Stromal cell of bone marrow (primary cell): Measurements from ENCODE around the gene UBQLN2.
A peak's percentile ranks its signal among the peaks of the same experiment; 100 is the strongest.
"Not testable (repeated sequence)": the region's sequence is repeated elsewhere in the genome, so short reads cannot be mapped to it uniquely, and the experiment has no call there.

Experiments used
- DNase-seq: peaks from one replicate; pipeline ENCODE4 v3.0.0-alpha.2; 2012; ENCODE audit warnings: low read depth

The UBQLN2 gene

GRCh38 chrX:56563231-56564161 lies at the start of gene UBQLN2:
TSS of gene UBQLN2 (plus strand) at chrX:56563627. CDS start at chrX:56563874, 247 bp downstream.
- peak; percentile 56 for DNase-seq

GRCh38 chrX:56519642-56520041 lies 43.8 kb upstream of the UBQLN2 start:
- no peak for DNase-seq

GRCh38 chrX:56529482-56530007 lies 33.9 kb upstream of the UBQLN2 start:
- not testable (repeated sequence) for DNase-seq

GRCh38 chrX:56530011-56530410 lies 33.4 kb upstream of the UBQLN2 start:
- DNase-seq: no peak

- DNase-seq: no peak
Measured at GRCh38 chrX:56550667-56551066, 12.8 kb upstream of the UBQLN2 start.

- no peak for DNase-seq
Measured at GRCh38 chrX:56554870-56555269, 8.6 kb upstream of the UBQLN2 start.

- no peak for DNase-seq
Measured at GRCh38 chrX:56557376-56557929, 6.0 kb upstream of the UBQLN2 start.

GRCh38 chrX:56564164-56564885 lies 898 bp downstream of the UBQLN2 start:
- peak; percentile 9 for DNase-seq

GRCh38 chrX:56564921-56565840 lies 1.8 kb downstream of the UBQLN2 start:
- DNase-seq: no peak

- DNase-seq: no peak
Measured at GRCh38 chrX:56569378-56570057, 6.1 kb downstream of the UBQLN2 start.

GRCh38 chrX:56572975-56573374 lies 9.5 kb downstream of the UBQLN2 start:
- no peak for DNase-seq

- DNase-seq: no peak
Measured at GRCh38 chrX:56574861-56575260, 11.4 kb downstream of the UBQLN2 start.

- no peak for DNase-seq
Measured at GRCh38 chrX:56576721-56577120, 13.3 kb downstream of the UBQLN2 start.

GRCh38 chrX:56588397-56589188 lies 25.2 kb downstream of the UBQLN2 start:
- DNase-seq: no peak

- not testable (repeated sequence) for DNase-seq
Measured at GRCh38 chrX:56591830-56592229, 28.4 kb downstream of the UBQLN2 start.

GRCh38 chrX:56600141-56600540 lies 36.7 kb downstream of the UBQLN2 start:
- no peak for DNase-seq

GRCh38 chrX:56600987-56601386 lies 37.6 kb downstream of the UBQLN2 start:
- DNase-seq: no peak

GRCh38 chrX:56615282-56615681 lies 51.9 kb downstream of the UBQLN2 start:
- DNase-seq: no peak
